Ectodermal cell (in vitro differentiated cells): ENCODE results near the gene TMEM138.
"Not testable (repeated sequence)": the region's sequence is repeated elsewhere in the genome, so short reads cannot be mapped to it uniquely, and the experiment has no call there.

Source experiments
- H3K27ac ChIP-seq: 2 replicates; pipeline ENCODE4 v1.7.0; 2013; ENCODE audit warnings: mild to moderate bottlenecking, low read depth, low read length; ENCODE audit not compliant: insufficient read depth, poor library complexity, severe bottlenecking
- H3K27me3 ChIP-seq: 2 replicates; pipeline ENCODE4 v1.7.0; 2013; ENCODE audit warnings: mild to moderate bottlenecking, low read length; ENCODE audit not compliant: insufficient read depth, control insufficient read depth, poor library complexity, severe bottlenecking
- H3K36me3 ChIP-seq: one replicate; pipeline ENCODE4 v1.7.0; 2013; ENCODE audit warnings: low read length; ENCODE audit not compliant: control insufficient read depth, insufficient read depth
- H3K4me1 ChIP-seq: one replicate; pipeline ENCODE4 v1.7.0; 2013; ENCODE audit warnings: low read length; ENCODE audit not compliant: control insufficient read depth, insufficient read depth
- H3K4me3 ChIP-seq: 2 replicates; pipeline ENCODE4 v1.7.0; 2013; ENCODE audit warnings: low read depth, low read length, control low read depth; ENCODE audit not compliant: insufficient read depth
- H3K9me3 ChIP-seq: 2 replicates; pipeline ENCODE4 v1.7.0; 2013; ENCODE audit warnings: mild to moderate bottlenecking, low read length, moderate library complexity; ENCODE audit not compliant: control insufficient read depth
- WGBS, 2 experiments: methylation state at CpG; one replicate each; pipeline ENCODE4 v1.1.7; 2013; ENCODE audit warnings: missing lambda C conversion rate in 2 of 2; 5-methylcytosine and 5-hydroxymethylcytosine counted together

Gene TMEM138

DNA sequence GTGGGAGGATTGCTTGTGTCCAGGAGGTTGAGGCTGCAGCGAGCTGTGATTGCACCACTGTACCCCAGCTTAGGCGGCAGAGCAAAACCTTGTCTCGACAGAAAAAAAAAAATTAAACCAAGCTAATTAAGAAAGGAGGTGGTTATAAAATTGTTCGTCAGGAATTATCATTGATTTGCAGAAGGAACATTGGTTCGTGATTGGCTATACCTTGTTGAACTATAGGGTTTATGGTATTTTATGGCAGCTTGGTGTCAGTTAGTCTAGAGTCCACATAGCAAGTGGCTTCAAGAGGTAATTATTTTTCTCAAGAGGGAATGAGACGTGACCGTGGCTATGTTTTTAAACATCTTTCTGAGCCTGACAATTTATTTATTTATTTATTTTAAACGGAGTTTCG lies 18.7 kb downstream of the TMEM138 start:
- Histone ChIP-seq H3K9me3 (no peaks in the 10 kb centered on the region), H3K36me3 (no peaks in the 10 kb centered on the region), H3K4me3 (no peak overlapping the region), H3K27me3 (no peaks in the 10 kb centered on the region), H3K27ac (no peak overlapping the region), H3K4me1 (no peaks in the 10 kb centered on the region)
- WGBS, 2 experiments, result 91 to 96% methylated on average over 8 to 9 of the region's 9 CpGs

DNA sequence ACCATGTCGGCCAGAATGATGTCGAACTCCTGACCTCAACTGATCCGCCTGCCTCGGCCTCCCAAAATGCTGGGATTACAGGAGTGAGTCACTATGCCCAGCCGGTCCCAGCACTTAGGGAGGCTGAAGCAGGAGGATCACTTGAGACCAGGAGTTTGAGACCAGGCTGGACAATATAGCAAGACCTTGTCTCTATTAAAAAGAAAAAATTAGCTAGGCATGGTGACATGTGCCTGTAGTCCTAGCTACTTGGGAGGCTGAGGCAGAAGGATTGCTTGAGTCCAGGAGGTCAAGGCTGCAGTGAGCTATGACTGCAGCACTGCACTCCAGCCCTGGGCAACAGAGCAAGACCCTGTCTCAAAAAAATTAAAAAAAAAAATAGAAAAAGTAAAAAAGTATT lies 21.7 kb downstream of the TMEM138 start:
- not testable (repeated sequence) for H3K27me3 ChIP-seq, H3K4me1 ChIP-seq, H3K36me3 ChIP-seq, H3K4me3 ChIP-seq, H3K9me3 ChIP-seq, H3K27ac ChIP-seq
- WGBS, 2 experiments, result 90 to 94% methylated on average over 5 of the region's 5 CpGs

DNA sequence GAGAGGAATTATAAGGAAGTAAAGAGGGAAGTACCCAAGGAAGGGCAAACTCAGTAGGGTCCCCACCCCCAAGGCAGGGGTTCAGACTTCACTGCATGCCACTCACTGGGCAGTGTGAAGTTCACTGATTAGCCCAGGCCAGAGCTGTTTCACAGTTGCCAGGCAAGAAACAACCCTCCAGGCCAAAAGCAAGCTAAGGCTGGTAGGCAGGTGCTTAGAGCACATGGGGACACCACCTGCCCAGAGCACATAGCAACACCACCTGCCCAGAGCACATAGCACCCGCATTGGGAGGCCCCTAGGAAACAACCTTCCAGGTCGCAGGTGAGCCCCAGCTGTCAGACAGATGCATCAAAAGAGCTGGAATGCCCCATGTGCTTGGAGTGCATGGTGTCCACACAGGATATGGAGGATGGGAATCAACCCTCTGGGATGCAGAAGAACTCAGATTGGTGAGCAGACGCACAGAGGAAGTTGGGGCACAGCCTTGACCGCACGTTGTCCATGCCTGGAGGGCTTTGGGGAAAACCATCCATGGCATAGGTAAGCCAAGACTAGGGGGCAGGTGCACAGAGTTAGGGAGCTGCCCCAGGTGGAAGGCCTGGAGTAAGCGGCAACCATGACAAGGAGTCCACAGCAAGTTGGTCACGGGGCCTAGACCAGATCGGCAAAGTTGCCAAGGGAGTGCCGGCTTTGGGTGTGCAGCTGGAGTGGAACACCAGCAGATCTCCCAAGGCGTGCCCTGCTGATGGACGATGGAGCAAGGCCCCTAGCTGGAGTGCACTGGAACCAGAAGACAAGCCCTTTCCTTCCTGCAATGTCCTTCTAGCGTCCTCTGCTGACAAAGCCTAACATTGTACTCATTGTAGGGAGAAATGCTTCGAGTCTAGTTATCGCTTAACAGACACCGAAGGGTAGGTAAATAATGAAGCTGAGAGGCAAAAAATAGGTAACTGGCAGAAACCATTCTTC lies 22.4 kb downstream of the TMEM138 start:
- H3K4me3 ChIP-seq, result no peak overlapping the region
- H3K36me3 ChIP-seq, result no peaks in the 10 kb centered on the region
- no peak overlapping the region for H3K27ac ChIP-seq
- 92 to 95% methylated on average over 15 of the region's 15 CpGs for WGBS, 2 experiments
- H3K4me1 ChIP-seq, result no peaks in the 10 kb centered on the region
- no peaks in the 10 kb centered on the region for H3K27me3 ChIP-seq
- no peaks in the 10 kb centered on the region for H3K9me3 ChIP-seq

DNA sequence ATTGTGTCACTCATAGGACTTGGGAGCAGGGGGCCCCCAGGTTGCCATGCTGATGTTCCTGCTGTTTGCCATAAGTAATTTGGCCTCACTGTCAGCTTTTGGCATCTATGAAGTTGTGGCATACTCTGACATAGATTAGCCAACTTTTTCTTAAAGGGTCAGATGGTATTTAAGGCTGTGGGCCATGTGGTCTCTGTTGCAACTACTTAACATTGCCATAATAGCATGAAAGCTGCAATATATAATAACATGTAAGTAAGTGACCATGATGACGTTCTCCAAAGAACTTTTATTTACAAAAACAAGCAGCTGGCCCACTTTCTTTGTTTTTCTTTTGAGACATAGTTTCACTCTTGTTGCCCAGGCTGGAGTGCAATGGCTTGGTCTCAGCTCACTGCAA lies 28.0 kb downstream of the TMEM138 start:
- 83 to 93% methylated on average over 1 of the region's 1 CpG for WGBS, 2 experiments
- H3K4me1 ChIP-seq, result no peaks in the 10 kb centered on the region
- H3K27ac ChIP-seq, result no peak overlapping the region
- no peak overlapping the region for H3K4me3 ChIP-seq
- no peaks in the 10 kb centered on the region for H3K27me3 ChIP-seq
- H3K9me3 ChIP-seq, result no peaks in the 10 kb centered on the region
- peaks cover 4% of the 10 kb centered on the region for H3K36me3 ChIP-seq

DNA sequence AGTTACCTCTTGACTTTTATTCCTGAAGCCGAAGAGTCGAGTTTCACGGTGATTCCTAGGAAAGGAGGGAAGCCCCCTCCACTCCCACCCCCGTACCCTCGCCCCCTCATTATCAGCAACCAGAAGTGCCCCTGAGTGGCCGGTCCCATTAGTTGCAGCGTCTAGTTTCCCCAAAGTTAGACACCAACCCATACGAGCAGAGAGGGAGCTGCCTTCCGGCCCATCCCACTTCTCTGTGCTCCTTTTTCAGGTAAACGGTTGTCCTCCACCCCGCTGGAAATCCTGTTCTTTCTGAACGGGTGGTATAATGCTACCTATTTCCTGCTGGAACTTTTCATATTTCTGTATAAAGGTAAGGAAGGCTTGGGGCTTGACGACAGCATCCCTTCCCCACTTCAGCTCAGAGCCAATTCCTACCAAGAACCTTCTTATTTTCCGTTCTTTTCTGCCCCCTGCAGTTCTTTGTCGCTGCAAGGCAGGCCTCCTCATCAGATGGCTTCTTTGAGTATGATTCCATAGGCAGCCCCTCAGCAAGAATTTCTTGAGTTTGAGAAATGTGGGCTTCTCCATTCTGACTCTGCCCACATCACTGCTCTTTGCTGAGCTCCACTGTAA lies 30.9 kb downstream of the TMEM138 start:
- WGBS, 2 experiments, result 7 to 11% methylated on average over 15 of the region's 15 CpGs
- no peak overlapping the region for H3K27ac ChIP-seq

DNA sequence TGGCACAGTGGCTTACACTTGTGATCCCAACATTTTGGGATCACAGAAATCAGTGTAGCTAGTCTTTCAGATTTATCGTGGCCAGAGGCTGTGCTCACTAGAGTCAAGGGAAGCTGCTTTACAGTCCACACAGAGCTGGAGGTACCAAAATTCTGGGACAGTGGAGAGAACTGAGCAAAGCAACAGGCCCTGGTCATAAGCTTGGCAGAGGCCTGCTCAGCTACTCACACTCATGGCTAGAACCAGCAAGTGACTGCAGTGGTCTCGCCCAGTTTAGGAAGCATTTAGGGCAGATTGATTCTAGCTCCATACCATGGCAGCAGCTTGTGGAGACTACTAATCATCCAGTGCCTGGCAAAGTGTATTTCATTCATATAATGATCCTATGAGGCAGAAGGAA lies 39.0 kb downstream of the TMEM138 start:
- H3K36me3 ChIP-seq, result peaks cover 44% of the 10 kb centered on the region
- WGBS, 2 experiments, result 95% methylated on average over 2 of the region's 2 CpGs

More for the DNA sequence above, 30.9 kb downstream of the TMEM138 start:
- Histone ChIP-seq H3K4me1 (no peaks in the 10 kb centered on the region), H3K9me3 (no peaks in the 10 kb centered on the region), H3K27me3 (no peaks in the 10 kb centered on the region), H3K4me3 (peak overlapping the region; percentile 93), H3K36me3 (peaks cover 20% of the 10 kb centered on the region)

DNA sequence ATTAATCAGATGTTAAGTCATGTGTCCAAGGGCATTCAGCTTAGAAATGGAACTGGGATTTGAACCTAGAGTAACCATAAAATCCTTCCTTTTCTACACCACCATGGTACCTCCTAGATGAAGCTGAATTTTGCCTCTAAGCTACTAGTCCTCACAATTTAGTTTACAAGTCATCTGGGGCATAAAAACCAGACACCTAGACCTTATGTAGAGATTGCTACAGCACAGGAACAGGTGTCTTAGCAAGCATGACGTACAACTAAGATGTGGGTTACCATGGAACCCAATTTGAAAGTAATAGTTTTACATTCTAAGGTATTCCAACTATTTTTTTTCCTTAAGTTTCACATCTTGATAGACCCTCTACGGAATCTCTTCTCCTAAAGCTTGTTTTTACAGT lies 39.4 kb downstream of the TMEM138 start:
- H3K4me3 ChIP-seq, result no peak overlapping the region
- H3K36me3 ChIP-seq, result peaks cover 45% of the 10 kb centered on the region
- no peaks in the 10 kb centered on the region for H3K9me3 ChIP-seq
- no peak overlapping the region for H3K27ac ChIP-seq
- no peaks in the 10 kb centered on the region for H3K27me3 ChIP-seq
- H3K4me1 ChIP-seq, result no peaks in the 10 kb centered on the region
- WGBS, 2 experiments, result 93 to 97% methylated on average over 2 of the region's 2 CpGs

More for the DNA sequence above, 39.0 kb downstream of the TMEM138 start:
- Histone ChIP-seq H3K27me3 (no peaks in the 10 kb centered on the region), H3K4me3 (no peak overlapping the region), H3K4me1 (no peaks in the 10 kb centered on the region), H3K27ac (no peak overlapping the region), H3K9me3 (no peaks in the 10 kb centered on the region)

DNA sequence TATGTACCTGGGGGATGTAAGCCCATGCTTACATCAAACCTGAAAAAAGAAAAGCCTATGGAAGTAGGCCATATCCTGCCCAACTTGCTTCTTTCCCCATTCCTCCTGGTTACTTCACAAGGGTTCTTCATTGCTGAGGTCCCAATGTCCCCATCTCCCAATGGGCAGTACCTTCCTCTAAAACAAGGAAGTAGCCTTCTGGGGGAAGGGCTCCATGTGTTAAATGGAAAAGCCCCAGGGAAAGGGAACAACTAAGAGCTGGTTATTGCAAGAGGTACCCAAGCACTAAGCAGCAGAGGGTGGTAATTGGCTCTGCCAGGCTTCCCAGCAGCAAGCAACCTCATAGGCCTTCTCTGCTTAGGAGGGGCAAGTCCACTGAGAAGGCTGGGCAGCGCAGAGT lies 41.5 kb downstream of the TMEM138 start:
- H3K27me3 ChIP-seq, result no peaks in the 10 kb centered on the region
- H3K4me1 ChIP-seq, result no peaks in the 10 kb centered on the region
- H3K27ac ChIP-seq, result no peak overlapping the region
- WGBS, 2 experiments, result 95 to 97% methylated on average over 1 of the region's 1 CpG
- no peak overlapping the region for H3K4me3 ChIP-seq
- peaks cover 56% of the 10 kb centered on the region for H3K36me3 ChIP-seq
- no peaks in the 10 kb centered on the region for H3K9me3 ChIP-seq

DNA sequence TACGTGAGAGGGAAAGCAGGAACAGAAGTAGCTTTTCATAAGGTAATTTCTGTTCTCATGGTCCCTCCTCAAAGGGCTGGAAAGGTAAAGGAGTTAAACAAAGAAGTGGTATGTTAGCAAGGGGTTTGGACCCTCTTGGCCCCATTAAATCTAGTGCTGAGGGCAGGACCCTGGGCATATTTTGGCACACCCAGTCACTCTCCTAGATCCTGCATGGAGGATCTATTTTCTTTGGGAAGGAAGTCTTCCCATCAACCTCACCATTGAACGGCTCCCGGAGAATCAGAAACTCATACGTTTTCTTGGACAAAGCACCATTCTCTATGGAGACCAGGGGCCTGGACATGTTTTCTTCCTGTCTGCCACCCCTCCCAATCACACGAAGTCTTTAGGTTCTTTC lies 41.9 kb downstream of the TMEM138 start:
- Histone ChIP-seq H3K4me1 (no peaks in the 10 kb centered on the region), H3K27me3 (no peaks in the 10 kb centered on the region), H3K36me3 (peaks cover 57% of the 10 kb centered on the region), H3K9me3 (no peaks in the 10 kb centered on the region), H3K27ac (no peak overlapping the region), H3K4me3 (no peak overlapping the region)
- WGBS, 2 experiments, result 98% methylated on average over 5 of the region's 5 CpGs

DNA sequence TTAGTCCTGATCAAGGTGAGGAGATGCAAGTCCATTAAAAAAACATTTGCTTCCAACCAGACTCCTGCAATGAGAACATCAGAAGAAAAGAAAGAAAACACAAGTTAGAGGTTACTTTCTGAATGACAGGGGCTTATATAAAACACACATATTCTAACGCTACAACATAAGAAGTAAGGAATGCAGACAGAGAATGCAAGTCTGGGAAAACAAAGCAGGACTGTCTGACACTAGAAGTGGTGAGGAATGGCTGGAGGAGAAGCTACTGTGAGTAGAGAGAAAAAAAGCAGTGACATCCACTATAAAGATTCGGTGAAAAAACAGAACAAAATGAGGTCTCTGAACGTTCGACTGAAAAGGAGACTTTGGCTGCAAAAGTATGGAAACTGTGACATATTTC lies 42.5 kb downstream of the TMEM138 start:
- H3K4me1 ChIP-seq, result no peaks in the 10 kb centered on the region
- H3K9me3 ChIP-seq, result no peaks in the 10 kb centered on the region
- WGBS, 2 experiments, result 92 to 95% methylated on average over 3 to 4 of the region's 4 CpGs
- H3K4me3 ChIP-seq, result no peak overlapping the region
- no peaks in the 10 kb centered on the region for H3K27me3 ChIP-seq
- H3K27ac ChIP-seq, result no peak overlapping the region
- H3K36me3 ChIP-seq, result peaks cover 61% of the 10 kb centered on the region
